GM23338 (cell line): Measurements from ENCODE around the gene DBH.

Source experiments
- CREB1 ChIP-seq: fragments of 250-450 bp; sonication (Bioruptor Pico); IDR thresholded peaks from 2 replicates; pipeline ENCODE4 v1.5.0; 2020; ENCODE audit warnings: low read depth, mild to moderate bottlenecking, moderate library complexity
- CTCF ChIP-seq, 2 experiments: fragments of 200-600 bp in 1 of 2; sonication (generic) in 1 of 2; conservative IDR thresholded peaks; 2 replicates each; pipeline versions ENCODE4 v1.5.1 to v1.6.1; 2016 to 2017; ENCODE audit warnings: antibody characterized with exemption in 2 of 2, low read depth in 2 of 2, mild to moderate bottlenecking in 2 of 2, moderate library complexity in 1 of 2
- ETS1 ChIP-seq: IDR thresholded peaks from 2 replicates; pipeline ENCODE4 v1.6.1; 2016; ENCODE audit warnings: antibody characterized with exemption
- EZH2 ChIP-seq: fragments of 200-600 bp; sonication (generic); IDR thresholded peaks from one replicate; pipeline ENCODE4 v1.8.0; 2017; ENCODE audit warnings: antibody characterized with exemption, mild to moderate bottlenecking, low read depth; ENCODE audit not compliant: unreplicated experiment
- JUNB ChIP-seq: IDR thresholded peaks from one replicate; pipeline ENCODE4 v1.6.1; 2016; ENCODE audit warnings: antibody characterized with exemption; ENCODE audit not compliant: unreplicated experiment
- POLR2AphosphoS5 ChIP-seq: IDR thresholded peaks from 2 replicates; pipeline ENCODE4 v1.6.1; 2016; ENCODE audit warnings: antibody characterized with exemption, low read depth
- STAT1 ChIP-seq: IDR thresholded peaks from one replicate; pipeline ENCODE4 v1.6.1; 2016; ENCODE audit warnings: antibody characterized with exemption; ENCODE audit not compliant: unreplicated experiment
- ZNF114 ChIP-seq: fragments of 250-450 bp; sonication (Bioruptor Pico); IDR thresholded peaks from 2 replicates; pipeline ENCODE4 v1.5.0; 2020; ENCODE audit warnings: mild to moderate bottlenecking, moderate library complexity
- TF ChIP-seq, protein P1 (sequence below): IDR thresholded peaks from one replicate; pipeline ENCODE4 v1.6.1; 2018; ENCODE audit warnings: antibody characterized with exemption; ENCODE audit not compliant: unreplicated experiment
- TF ChIP-seq, protein P2 (sequence below): fragments of 250-450 bp; sonication (Bioruptor Pico); IDR thresholded peaks from 2 replicates; pipeline ENCODE4 v1.5.0; 2020; ENCODE audit warnings: mild to moderate bottlenecking, moderate library complexity

GRCh38 chr9:133591985-133592384, 44.2 kb upstream of the DBH start:
- no peak for TF ChIP-seq EZH2
- no peak for TF ChIP-seq CTCF (conservative IDR thresholded peaks at IDR 0.05; ENCODE audit: low read depth in 2 of 2)
- no peak for TF ChIP-seq JUNB
- no peak for TF ChIP-seq ETS1
- TF ChIP-seq, protein P1, sequence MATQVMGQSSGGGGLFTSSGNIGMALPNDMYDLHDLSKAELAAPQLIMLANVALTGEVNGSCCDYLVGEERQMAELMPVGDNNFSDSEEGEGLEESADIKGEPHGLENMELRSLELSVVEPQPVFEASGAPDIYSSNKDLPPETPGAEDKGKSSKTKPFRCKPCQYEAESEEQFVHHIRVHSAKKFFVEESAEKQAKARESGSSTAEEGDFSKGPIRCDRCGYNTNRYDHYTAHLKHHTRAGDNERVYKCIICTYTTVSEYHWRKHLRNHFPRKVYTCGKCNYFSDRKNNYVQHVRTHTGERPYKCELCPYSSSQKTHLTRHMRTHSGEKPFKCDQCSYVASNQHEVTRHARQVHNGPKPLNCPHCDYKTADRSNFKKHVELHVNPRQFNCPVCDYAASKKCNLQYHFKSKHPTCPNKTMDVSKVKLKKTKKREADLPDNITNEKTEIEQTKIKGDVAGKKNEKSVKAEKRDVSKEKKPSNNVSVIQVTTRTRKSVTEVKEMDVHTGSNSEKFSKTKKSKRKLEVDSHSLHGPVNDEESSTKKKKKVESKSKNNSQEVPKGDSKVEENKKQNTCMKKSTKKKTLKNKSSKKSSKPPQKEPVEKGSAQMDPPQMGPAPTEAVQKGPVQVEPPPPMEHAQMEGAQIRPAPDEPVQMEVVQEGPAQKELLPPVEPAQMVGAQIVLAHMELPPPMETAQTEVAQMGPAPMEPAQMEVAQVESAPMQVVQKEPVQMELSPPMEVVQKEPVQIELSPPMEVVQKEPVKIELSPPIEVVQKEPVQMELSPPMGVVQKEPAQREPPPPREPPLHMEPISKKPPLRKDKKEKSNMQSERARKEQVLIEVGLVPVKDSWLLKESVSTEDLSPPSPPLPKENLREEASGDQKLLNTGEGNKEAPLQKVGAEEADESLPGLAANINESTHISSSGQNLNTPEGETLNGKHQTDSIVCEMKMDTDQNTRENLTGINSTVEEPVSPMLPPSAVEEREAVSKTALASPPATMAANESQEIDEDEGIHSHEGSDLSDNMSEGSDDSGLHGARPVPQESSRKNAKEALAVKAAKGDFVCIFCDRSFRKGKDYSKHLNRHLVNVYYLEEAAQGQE: no peak
- TF ChIP-seq POLR2AphosphoS5: no peak
- TF ChIP-seq, protein P2, sequence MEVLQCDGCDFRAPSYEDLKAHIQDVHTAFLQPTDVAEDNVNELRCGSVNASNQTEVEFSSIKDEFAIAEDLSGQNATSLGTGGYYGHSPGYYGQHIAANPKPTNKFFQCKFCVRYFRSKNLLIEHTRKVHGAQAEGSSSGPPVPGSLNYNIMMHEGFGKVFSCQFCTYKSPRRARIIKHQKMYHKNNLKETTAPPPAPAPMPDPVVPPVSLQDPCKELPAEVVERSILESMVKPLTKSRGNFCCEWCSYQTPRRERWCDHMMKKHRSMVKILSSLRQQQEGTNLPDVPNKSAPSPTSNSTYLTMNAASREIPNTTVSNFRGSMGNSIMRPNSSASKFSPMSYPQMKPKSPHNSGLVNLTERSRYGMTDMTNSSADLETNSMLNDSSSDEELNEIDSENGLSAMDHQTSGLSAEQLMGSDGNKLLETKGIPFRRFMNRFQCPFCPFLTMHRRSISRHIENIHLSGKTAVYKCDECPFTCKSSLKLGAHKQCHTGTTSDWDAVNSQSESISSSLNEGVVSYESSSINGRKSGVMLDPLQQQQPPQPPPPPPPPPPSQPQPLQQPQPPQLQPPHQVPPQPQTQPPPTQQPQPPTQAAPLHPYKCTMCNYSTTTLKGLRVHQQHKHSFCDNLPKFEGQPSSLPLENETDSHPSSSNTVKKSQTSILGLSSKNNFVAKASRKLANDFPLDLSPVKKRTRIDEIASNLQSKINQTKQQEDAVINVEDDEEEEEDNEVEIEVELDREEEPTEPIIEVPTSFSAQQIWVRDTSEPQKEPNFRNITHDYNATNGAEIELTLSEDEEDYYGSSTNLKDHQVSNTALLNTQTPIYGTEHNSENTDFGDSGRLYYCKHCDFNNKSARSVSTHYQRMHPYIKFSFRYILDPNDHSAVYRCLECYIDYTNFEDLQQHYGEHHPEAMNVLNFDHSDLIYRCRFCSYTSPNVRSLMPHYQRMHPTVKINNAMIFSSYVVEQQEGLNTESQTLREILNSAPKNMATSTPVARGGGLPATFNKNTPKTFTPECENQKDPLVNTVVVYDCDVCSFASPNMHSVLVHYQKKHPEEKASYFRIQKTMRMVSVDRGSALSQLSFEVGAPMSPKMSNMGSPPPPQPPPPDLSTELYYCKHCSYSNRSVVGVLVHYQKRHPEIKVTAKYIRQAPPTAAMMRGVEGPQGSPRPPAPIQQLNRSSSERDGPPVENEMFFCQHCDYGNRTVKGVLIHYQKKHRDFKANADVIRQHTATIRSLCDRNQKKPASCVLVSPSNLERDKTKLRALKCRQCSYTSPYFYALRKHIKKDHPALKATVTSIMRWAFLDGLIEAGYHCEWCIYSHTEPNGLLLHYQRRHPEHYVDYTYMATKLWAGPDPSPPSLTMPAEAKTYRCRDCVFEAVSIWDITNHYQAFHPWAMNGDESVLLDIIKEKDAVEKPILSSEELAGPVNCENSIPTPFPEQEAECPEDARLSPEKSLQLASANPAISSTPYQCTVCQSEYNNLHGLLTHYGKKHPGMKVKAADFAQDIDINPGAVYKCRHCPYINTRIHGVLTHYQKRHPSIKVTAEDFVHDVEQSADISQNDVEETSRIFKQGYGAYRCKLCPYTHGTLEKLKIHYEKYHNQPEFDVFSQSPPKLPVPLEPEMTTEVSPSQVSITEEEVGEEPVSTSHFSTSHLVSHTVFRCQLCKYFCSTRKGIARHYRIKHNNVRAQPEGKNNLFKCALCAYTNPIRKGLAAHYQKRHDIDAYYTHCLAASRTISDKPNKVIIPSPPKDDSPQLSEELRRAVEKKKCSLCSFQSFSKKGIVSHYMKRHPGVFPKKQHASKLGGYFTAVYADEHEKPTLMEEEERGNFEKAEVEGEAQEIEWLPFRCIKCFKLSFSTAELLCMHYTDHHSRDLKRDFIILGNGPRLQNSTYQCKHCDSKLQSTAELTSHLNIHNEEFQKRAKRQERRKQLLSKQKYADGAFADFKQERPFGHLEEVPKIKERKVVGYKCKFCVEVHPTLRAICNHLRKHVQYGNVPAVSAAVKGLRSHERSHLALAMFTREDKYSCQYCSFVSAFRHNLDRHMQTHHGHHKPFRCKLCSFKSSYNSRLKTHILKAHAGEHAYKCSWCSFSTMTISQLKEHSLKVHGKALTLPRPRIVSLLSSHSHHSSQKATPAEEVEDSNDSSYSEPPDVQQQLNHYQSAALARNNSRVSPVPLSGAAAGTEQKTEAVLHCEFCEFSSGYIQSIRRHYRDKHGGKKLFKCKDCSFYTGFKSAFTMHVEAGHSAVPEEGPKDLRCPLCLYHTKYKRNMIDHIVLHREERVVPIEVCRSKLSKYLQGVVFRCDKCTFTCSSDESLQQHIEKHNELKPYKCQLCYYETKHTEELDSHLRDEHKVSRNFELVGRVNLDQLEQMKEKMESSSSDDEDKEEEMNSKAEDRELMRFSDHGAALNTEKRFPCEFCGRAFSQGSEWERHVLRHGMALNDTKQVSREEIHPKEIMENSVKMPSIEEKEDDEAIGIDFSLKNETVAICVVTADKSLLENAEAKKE (CRISPR knock-in tag): no peak
- no peak for TF ChIP-seq CREB1 (CRISPR knock-in tag)
- TF ChIP-seq ZNF114 (CRISPR knock-in tag): no peak
- TF ChIP-seq STAT1: no peak
